ENCODE results near the gene UBE2D1.

The UBE2D1 gene
- total RNA-seq: 18.2 to 85.9 (median 53.0) reads per million in 17 experiments

GRCh38 chr10:58334817-58335305 is at the start of gene UBE2D1:
TSS of gene UBE2D1 (plus strand) at chr10:58335006. CDS start at chr10:58335202, 196 bp downstream.
- peak; percentile 90 to 96 (median 94) for DNase-seq

DNA sequence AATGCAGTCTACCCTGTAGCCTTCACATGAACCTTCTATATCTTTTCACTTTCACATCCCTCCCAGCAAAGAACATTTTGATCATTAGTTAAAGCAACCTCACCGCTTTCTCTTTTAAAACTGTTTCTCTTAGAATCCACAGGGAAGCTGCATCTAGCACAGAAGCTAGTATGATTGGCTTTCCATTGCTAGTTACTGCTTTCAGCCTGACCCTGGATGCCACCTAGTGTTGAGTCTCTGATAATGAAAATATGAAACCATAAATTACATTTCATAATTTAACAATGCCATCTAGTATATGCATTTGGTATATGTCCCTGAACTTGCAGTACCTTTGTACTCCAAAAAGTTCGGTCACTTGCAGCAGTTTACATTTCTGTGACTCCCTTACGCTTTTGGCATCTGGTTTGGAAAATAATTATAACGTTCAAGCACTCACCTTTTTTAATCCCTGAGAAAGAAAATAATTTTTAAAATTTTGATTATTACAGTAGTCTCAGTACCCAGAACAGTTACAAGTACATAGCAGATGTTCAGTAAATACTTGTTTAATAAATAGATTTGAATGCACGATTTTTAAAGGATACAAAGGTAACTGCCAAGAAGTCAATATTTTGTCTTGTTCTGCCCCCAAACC is 43.1 kb upstream of the UBE2D1 start:
- DNase-seq: peak; percentile 56 to 80 (median 71)

DNA sequence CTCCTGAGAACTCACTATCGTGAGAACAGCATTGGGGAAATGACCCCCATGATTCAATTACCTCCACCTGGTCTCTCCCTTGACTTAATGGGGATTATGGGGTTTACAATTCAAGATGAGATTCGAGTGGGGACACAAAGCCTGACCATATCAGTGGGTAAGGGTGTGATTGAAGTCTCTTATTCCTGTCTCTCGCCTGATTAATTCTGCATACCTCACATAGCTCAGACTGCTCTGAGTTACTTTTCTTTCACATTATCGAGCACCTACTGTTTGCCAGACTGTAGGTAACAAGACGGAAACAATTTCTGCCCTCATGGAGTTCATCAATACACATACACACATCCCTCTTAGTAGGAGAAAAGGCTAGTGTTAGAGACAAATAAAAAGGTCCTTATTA is 40.8 kb upstream of the UBE2D1 start:
- no peak for DNase-seq

GRCh38 chr10:58299580-58299979 is 35.2 kb upstream of the UBE2D1 start:
- peak; percentile 74 to 86 (median 80) for DNase-seq

GRCh38 chr10:58300676-58301075 is 34.1 kb upstream of the UBE2D1 start:
- DNase-seq: no peak

GRCh38 chr10:58302254-58302653 is 32.6 kb upstream of the UBE2D1 start:
- no peak for DNase-seq

- no peak for DNase-seq
Measured at GRCh38 chr10:58304099-58304633, 30.6 kb upstream of the UBE2D1 start.

DNA sequence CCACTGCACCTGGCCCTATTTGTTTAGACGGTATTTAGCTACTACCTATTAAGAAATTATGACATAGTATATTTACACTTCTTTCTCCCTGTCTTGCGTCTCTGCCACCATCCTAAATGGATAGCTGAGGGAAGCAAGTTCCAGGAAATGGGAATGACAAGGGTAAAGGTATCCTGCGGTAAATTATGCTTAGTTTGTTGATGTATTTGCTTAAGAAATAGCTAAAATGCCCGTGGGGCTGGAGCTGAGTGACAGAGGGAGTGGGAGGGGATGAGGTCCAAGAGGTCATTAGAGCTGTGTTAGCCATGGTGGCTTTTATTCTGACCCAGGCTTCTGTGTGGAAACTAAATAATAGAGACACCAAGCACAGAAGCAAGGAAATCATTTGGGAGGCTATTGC is 29.0 kb upstream of the UBE2D1 start:
- no peak for DNase-seq

GRCh38 chr10:58307676-58308075 is 27.1 kb upstream of the UBE2D1 start:
- no peak for DNase-seq

- DNase-seq: no peak
Measured at GRCh38 chr10:58311026-58311425, 23.8 kb upstream of the UBE2D1 start.

DNA sequence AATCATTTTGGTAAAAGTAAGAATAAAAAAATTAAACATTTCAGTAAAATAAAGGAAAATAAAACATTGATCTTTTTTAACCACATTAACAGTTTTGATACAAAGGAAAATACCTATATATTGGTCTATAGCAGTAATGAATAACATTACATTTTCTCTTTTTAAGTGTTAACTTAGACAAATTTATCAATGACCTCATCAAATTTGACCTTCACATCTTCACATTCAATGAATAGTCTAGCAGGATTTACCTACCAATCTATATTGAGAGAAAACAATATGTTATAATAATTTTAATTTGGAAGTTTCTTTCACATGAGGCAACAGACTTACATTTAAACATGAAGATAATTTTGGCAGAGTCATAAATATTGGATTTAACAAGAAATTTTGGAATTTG is 17.9 kb upstream of the UBE2D1 start:
- no peak for DNase-seq

DNA sequence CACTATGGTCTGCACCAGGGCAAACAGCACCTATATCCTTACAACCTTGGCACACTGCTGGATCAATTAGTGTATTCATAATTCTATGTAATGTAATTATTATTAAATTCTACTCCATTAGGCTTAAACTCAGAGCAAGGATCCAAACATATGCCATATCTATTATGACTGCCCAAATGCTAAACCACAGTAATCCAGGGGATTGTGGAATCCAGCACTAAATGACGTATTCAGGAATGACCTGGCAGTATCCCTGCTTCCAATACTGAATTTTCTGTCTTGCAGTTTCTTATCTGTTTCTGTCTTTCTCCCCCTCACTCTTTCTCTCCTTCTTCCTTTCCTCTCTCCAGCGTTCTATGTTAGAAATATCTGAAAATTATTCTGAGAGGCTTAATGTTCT is 16.5 kb upstream of the UBE2D1 start:
- no peak for DNase-seq

DNA sequence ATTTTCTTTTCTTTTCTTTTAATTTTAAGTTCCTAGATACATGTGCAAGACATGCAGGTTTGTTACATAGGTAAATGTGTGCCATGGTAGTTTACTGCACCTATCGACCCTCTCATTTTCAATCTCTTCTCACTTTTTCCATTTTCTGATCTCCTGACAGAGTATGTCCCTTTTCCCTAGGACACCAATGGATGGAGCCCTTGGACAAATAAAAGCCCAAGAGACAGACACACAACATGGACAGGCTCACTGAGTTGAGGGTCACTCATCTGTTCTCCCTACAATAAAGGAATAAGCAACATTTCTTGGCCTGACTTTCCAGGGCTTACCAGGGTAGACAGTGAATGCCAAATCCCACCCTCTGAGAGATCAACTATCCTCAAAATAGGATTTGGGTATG is 15.2 kb upstream of the UBE2D1 start:
- DNase-seq: peak in 3 of 4 experiments; percentile 19 to 42 (median 31)

DNA sequence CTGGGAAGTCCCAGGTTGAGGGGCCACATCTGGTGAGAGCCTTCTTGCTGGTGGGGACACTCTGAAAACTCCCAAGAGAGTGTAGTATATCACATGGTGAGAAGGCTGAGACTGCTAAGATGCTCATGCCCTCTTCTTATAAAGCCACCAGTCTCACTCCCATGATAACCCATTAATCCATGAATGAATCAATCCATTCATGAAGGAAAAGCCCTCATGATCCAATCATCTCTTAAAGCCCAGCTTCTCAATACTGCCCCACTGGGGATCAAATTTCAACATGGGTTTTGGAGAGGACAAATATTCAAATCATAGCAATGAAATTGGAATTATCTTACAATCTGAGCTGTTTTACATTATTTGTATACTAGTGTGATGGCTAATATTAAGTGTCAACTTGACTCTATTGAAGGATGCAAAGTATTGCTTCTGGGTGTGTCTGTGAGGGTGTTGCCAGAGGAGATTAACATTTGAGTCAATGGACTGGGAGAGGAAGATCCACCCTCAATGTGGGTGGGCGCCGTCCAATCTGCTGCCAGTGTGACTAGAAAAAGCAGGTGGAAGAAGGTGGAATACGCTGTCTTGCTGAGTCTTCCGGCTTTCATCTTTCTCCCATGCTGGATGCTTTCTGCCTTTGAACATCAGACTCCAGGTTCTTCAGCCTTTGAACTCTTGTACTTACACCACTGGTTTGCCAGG is 14.3 kb upstream of the UBE2D1 start:
- DNase-seq: no peak

DNA sequence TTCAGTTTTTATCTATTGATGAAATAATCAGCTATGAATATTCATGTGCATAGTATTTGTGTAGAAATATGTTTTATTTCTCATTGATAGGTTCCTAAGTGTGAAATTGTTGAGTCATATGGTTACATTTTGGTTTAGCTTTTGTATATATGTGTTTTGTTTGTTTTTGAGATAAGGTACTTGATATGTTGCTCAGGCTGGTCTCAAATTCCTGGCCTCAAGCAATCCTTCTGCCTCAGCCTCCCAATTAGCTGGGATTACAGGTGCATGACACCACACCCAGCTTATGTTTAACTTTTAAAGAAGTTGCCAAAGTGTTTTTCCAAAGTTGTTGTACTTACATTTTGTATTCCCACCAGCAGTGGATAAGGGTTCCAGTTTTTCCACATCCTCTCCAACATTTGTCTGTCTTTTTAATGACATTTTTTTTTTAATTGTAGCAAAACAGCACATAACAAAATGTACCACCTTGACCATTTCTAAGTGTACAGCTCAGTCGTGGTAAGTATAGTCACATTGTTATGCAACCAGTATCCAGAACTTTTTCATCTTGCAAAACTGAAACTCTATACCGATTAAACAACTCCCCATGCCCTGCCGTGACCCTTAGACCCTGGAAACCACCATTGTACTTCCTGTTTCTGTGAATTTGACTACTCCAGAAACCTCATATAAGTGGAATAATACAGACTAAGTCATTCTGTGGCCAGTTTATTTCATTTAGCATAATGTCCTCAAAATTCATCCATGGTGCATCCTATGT is 12.6 kb upstream of the UBE2D1 start:
- peak; percentile 81 to 93 (median 86) for DNase-seq

DNA sequence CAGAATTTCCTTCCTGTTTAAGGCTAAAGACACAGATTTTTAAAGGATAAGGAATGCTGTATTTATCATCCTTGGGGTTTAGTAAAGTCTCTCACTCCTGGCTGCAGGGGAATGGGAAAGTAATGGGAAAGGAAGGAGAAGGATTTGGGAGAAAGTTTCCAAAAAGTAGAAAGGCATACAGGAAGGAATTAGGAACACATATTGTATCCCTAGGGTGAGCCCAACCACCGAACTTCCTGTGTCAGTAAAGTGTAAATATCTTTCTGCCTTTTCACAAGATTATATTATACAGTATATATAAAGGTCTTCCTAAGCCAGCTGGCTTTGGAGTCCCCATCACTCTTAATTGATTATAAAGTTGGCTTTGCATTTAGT is 12.0 kb upstream of the UBE2D1 start:
- DNase-seq: peak in 1 of 4 experiments; percentile 13

DNA sequence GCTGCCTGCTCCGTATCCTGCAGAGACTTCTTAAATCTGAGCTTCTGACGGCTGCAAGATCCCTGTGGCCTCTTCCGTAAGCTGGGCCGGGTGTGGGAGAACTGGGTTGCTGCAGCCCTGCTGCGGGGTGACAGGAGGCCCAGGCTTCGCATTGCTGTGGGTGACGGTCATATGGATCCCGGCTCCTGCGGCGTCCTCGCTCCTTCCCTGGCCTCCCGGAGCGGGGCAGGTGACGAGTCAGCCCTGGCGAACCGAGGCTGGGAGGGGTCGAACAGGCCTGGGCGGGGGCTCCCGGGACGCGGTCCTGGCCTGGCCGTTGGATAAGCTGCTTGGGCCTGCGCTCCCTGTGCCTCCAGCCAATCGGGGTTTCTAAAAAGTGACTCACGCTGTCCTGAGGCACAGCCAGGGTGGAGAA is 7.8 kb upstream of the UBE2D1 start:
- no peak for DNase-seq

- no peak for DNase-seq
Measured at GRCh38 chr10:58328233-58328632, 6.6 kb upstream of the UBE2D1 start.

- DNase-seq: peak; percentile 20 to 73 (median 50)
Measured at GRCh38 chr10:58330431-58330830, 4.4 kb upstream of the UBE2D1 start.

DNA sequence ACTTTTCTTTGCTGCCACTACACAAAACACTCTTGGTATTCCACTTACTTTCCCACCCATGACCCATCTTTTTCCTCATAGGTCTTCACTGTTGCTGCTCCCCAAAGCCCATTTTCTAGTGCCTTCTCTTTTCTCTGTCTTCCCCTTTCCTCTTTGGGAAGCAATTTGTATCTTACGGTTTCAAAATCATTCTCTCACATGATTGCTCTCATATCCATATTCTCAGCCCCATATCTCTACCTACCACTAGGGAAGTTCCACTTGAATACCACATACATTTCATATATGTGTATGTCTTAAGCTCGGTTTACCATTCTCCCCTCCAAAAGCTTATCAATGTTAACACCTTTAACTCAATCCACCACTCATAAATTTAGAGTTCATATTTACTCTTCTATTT is 3.2 kb upstream of the UBE2D1 start:
- peak; percentile 23 to 84 (median 60) for DNase-seq

DNA sequence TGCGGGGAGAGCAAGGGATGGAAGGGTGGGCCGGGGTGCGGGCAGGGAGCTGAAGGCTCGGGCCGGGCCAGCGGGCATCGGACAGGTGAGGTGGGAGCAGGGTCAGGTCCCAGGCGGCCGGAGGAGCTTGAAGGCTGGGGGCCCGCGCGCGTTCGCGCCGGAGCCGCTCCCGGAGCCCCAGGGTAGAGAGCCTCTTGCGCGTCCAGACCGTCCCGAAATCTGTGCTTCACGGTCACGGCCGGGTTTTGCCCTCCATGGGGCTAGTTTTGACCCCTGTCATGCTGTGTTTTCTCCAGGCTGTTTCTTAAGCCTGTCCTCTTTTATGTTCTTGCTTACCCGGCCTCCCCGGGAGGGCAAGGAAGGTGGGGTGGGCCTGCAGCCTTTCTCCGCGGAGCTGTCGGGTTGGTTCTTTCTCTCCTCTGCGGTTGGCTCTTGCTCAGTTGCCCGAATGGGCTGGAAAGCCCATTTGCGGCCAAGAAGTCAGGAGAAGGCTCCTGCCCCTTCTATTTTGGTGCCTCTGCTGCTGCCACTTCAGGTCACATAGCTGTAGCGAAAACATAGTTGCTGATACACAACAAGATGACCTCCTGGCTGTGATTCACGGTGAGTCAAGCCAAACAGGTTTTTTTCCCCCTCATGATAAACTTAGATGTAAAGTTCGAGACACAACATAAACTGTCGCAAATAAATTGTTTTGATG is 650 bp downstream of the UBE2D1 start:
- DNase-seq: peak; percentile 16 to 51 (median 42)

DNA sequence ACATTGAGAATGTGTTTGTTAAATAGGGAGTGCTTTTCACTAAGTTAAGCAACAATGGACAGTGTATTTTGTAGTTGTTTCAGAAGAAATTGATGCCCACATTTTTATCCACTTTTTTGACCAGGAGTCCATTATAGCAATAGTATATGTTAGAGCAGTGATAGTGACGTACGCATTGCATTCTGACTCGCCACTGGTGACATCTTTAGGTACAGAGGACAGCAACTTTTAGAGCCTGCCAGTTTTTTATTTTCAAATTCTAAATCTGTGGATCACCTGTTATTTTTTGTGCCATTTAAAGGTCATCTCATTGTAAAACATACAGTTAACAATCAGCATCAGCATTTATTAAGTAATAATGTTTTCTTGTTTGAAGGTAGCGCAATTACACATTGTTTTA is 1.4 kb downstream of the UBE2D1 start:
- DNase-seq: no peak

Measured in suppressor macrophage (primary cell).